K562 (cell line): ENCODE measurements around the gene NKIRAS2. TPM values are rescaled to one million over a fixed set of nuclear protein-coding genes. Genes with fewer than 3 reads are reported as not detected.

Experiments used
- CBX2 ChIP-seq: fragments of 200-600 bp; sonication (generic); IDR thresholded peaks from one replicate; pipeline ENCODE4 v1.6.1; 2012; ENCODE audit warnings: mild to moderate bottlenecking, low read length, inconsistent platforms; ENCODE audit not compliant: insufficient read depth, poor library complexity, severe bottlenecking
- DPF2 ChIP-seq: fragments of 450-650 bp; IDR thresholded peaks from 2 replicates; pipeline ENCODE4 v1.6.1; 2016
- FOS ChIP-seq: IDR thresholded peaks from 3 replicates; pipeline ENCODE4 v1.6.1; 2011; ENCODE audit not compliant: insufficient read length; ENCODE audit errors: extremely low read depth
- FOXJ3 ChIP-seq: sonication (generic); formaldehyde crosslinking; IDR thresholded peaks from 2 replicates; pipeline ENCODE4 v1.4.0; 2020; ENCODE audit warnings: mild to moderate bottlenecking, missing genetic modification reagents
- FOXP1 ChIP-seq: sonication (generic); formaldehyde crosslinking; IDR thresholded peaks from 2 replicates; pipeline ENCODE4 v1.8.0; 2022; ENCODE audit warnings: mild to moderate bottlenecking, missing genetic modification reagents
- HOXB6 ChIP-seq: fragments of 250-450 bp; sonication (Bioruptor Pico); IDR thresholded peaks from 2 replicates; pipeline ENCODE4 v1.5.1; 2022; ENCODE audit warnings: mild to moderate bottlenecking, borderline replicate concordance
- JUND ChIP-seq, 2 experiments: IDR thresholded peaks; 2 replicates in 1 of 2; 3 replicates in 1 of 2; pipeline ENCODE4 v1.6.1; 2011; ENCODE audit warnings: borderline replicate concordance in 2 of 2, low read depth in 2 of 2, low read length in 2 of 2, improper control_type of control experiment in 1 of 2, missing biosample characterization in 1 of 2, missing genetic modification characterization in 1 of 2, missing genetic modification reagents in 1 of 2
- KLF13 ChIP-seq: fragments of 450-650 bp; IDR thresholded peaks from 2 replicates; pipeline ENCODE4 v1.6.1; 2016; ENCODE audit warnings: missing genetic modification characterization, low read depth, mild to moderate bottlenecking, missing compliant biosample characterization, moderate library complexity, borderline replicate concordance
- OTX1 ChIP-seq: fragments of 450-650 bp; formaldehyde crosslinking; IDR thresholded peaks from 2 replicates; pipeline ENCODE4 v1.4.0; 2022; ENCODE audit warnings: mild to moderate bottlenecking
- PHTF2 ChIP-seq: fragments of 250-450 bp; sonication (Bioruptor Pico); IDR thresholded peaks from 2 replicates; pipeline ENCODE4 v1.5.0; 2021; ENCODE audit warnings: mild to moderate bottlenecking
- PTBP1 ChIP-seq: fragments of 200-400 bp; formaldehyde crosslinking; IDR thresholded peaks from 2 replicates; pipeline ENCODE4 v1.6.1; 2017; ENCODE audit warnings: low read depth, low read length
- RBM39 ChIP-seq: fragments of 200-400 bp; formaldehyde crosslinking; optimal IDR thresholded peaks from 2 replicates; pipeline ENCODE3; 2018; ENCODE audit warnings: low read depth, low read length
- SAFB2 ChIP-seq: fragments of 200-400 bp; formaldehyde crosslinking; IDR thresholded peaks from 2 replicates; pipeline ENCODE4 v1.6.1; 2018; ENCODE audit warnings: borderline replicate concordance, low read length, low read depth, moderate library complexity; ENCODE audit not compliant: severe bottlenecking
- SMARCE1 ChIP-seq: fragments of 450-650 bp; IDR thresholded peaks from 2 replicates; pipeline ENCODE4 v1.7.1; 2016; ENCODE audit warnings: mild to moderate bottlenecking
- SP2 ChIP-seq: IDR thresholded peaks from 2 replicates; pipeline ENCODE4 v1.6.1; 2011; ENCODE audit warnings: mild to moderate bottlenecking, low read depth, low read length, moderate library complexity; ENCODE audit not compliant: poor library complexity, severe bottlenecking; ENCODE audit errors: extremely low read depth
- SRSF7 ChIP-seq: fragments of 200-400 bp; formaldehyde crosslinking; optimal IDR thresholded peaks from 2 replicates; pipeline ENCODE3; 2017; ENCODE audit warnings: mild to moderate bottlenecking, low read depth, low read length
- TFAM ChIP-seq: fragments of 250-450 bp; sonication (Bioruptor Pico); conservative IDR thresholded peaks from 2 replicates; pipeline ENCODE4 v1.5.0; 2021; ENCODE audit warnings: mild to moderate bottlenecking, moderate library complexity
- ZNF133 ChIP-seq: fragments of 250-450 bp; sonication (Bioruptor Pico); IDR thresholded peaks from 2 replicates; pipeline ENCODE4 v1.4.0; 2020; ENCODE audit warnings: mild to moderate bottlenecking
- ZNF146 ChIP-seq: IDR thresholded peaks from one replicate; pipeline ENCODE4 v1.6.1; 2018; ENCODE audit warnings: missing compliant biosample characterization; ENCODE audit not compliant: unreplicated experiment
- ZNF778 ChIP-seq: fragments of 450-650 bp; formaldehyde crosslinking; IDR thresholded peaks from 2 replicates; pipeline ENCODE4 v1.4.0; 2020; ENCODE audit warnings: mild to moderate bottlenecking, moderate library complexity
- polyA plus RNA-seq, 8 experiments: library from polyadenylated mRNA; depleted of rRNA in 4 of 8; stranded (reverse) in 5 of 8; unstranded in 3 of 8; fragments of >200 nt; fragmentation: Nextera tagmentation in 2 of 8; fragmentation: Illumina TruSeq in 1 of 8; extraction: Ambion mirVana in 2 of 8; extraction: Trizol in 1 of 8; gene quantifications; 2 replicates each; pipeline versions ENCODE4 v1.2.1 to v1.2.3, GENCODE V29; 2011 to 2014; ENCODE audit warnings: inconsistent platforms in 1 of 8, missing spikeins in 1 of 8
- total RNA-seq, 7 experiments: library from RNA; depleted of rRNA in 6 of 7; stranded (reverse); fragments of >200 nt in 6 of 7; fragmentation: Illumina TruSeq in 2 of 7; extraction: Trizol in 2 of 7; gene quantifications; 2 replicates each; pipeline versions ENCODE4 v1.2.1 to v1.2.3, GENCODE V29; 2011 to 2021; ENCODE audit warnings: low replicate concordance in 1 of 7

Gene NKIRAS2
- total and polyA plus RNA-seq, 9 of the 15 experiments (the other 6 are each of a cell fraction or from before 2014, with no cell fraction given), result 10.1 to 65.5 (median 29.8) TPM

DNA sequence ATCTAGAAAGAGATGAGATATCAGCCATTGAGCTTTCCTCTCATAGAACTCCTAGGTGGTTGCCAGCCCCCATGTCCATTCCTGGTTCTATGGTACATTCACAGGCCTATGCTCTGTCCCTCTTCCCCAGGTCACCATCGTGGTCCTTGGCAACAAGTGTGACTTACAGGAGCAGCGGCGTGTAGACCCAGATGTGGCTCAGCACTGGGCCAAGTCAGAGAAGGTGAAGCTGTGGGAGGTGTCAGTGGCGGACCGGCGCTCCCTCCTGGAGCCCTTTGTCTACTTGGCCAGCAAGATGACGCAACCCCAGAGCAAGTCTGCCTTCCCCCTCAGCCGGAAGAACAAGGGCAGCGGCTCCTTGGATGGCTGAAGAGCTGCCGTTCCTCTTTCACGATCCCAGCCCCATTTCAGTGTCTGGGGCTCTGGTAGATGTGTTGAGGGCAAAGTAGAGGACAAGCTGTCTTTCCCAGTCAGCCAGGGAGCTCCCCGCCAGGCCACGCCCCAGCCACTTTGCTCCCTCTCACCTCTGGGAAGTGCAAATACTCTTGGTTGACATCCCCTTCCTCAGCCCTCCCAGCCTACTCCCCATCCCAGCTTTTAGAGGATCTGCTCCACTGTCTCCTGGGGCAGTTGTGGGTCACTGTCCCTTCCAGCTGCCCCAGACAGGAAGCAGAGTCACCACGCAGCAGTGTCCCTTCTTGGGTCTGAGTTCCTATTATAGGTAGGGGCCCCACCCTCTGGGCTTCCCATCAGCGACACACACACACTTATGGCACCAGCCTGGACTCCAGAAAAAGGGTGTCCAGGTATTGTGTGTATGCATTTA, 3.8 kb downstream of the NKIRAS2 start (continued):
- TF ChIP-seq FOS (no peak), SP2 (no peak), TFAM (CRISPR knock-in tag) (no peak), HOXB6 (CRISPR knock-in tag) (no peak), CBX2 (no peak), SMARCE1 (no peak; the same call in 1 of the 2 replicates), SRSF7 (no peak), DPF2 (no peak), ZNF146 (CRISPR knock-in tag) (no peak), FOXJ3 (CRISPR knock-in tag) (no peak), ZNF778 (CRISPR knock-in tag) (no peak), FOXP1 (CRISPR knock-in tag) (no peak), RBM39 (no peak), OTX1 (no peak), KLF13 (tag) (0 out of 2 replicates have a peak, but pooled peaks have one; percentile 9), PHTF2 (CRISPR knock-in tag) (no peak), SAFB2 (no peak), JUND (IDR thresholded peaks at IDR 0.05; ENCODE audit: borderline replicate concordance, low read depth, low read length) (peak; percentile 97), JUND (tag; IDR thresholded peaks at IDR 0.05; ENCODE audit: borderline replicate concordance, low read depth, low read length) (peak; percentile 78; the same call in 1 of the 3 replicates), PTBP1 (0 out of 2 replicates have a peak, but pooled peaks have one; percentile 30), ZNF133 (0 out of 2 replicates have a peak, but pooled peaks have one; percentile 12)
